Caco-2 (cell line): Measurements from ENCODE around the gene AREL1. TPM values are rescaled to one million over a fixed set of nuclear protein-coding genes. Genes with fewer than 3 reads are reported as not detected.

ENCODE experiments used
- BruUV-seq: library from RNA; stranded (reverse); fragments of 400-500 nt; replicated peaks from 2 replicates; lab custom pipeline; 2021; lab: Mats Ljungman, UMichigan
- CTCF ChIA-PET: fragments of 300-600 bp; sonication (Branson Sonifier 250); formaldehyde crosslinking; loops from one replicate; lab custom pipeline; 2022; ENCODE audit warnings: antibody characterized with exemption; lab: Charles Lee
- POLR2A ChIA-PET: fragments of 300-600 bp; sonication (Branson Sonifier 250); formaldehyde crosslinking; loops from one replicate; lab custom pipeline; 2022; ENCODE audit warnings: antibody characterized with exemption; lab: Charles Lee
- DNase-seq, 2 experiments: peaks; one replicate each; pipeline versions ENCODE4 v3.0.0 to v3.0.0-alpha.2; 2020 to 2022
- H3K27me3 ChIP-seq: replicated peaks from 2 replicates; pipeline ENCODE4 v1.6.0; 2011; ENCODE audit warnings: low read length; ENCODE audit not compliant: control insufficient read depth, insufficient read depth
- H3K36me3 ChIP-seq: 2 replicates; pipeline ENCODE4 v1.5.1; 2011; ENCODE audit warnings: low read length; ENCODE audit not compliant: control insufficient read depth, insufficient read depth
- H3K4me1 ChIP-seq: fragments of 250-450 bp; sonication (Bioruptor Pico); 2 replicates; pipeline ENCODE4 v1.5.1; 2020; ENCODE audit warnings: mild to moderate bottlenecking
- H3K4me3 ChIP-seq: 2 replicates; pipeline ENCODE4 v1.5.1; 2011; ENCODE audit warnings: low read depth, mild to moderate bottlenecking, control low read depth, low read length
- H3K9me3 ChIP-seq: fragments of 250-450 bp; sonication (Bioruptor Pico); 2 replicates; pipeline ENCODE4 v1.5.1; 2020; ENCODE audit warnings: mild to moderate bottlenecking, moderate library complexity
- H3K27ac Mint-ChIP-seq: one replicate; pipeline ENCODE4 v1.8.0; 2022; ENCODE audit warnings: mixed read lengths; ENCODE audit not compliant: unreplicated experiment
- H3K27me3 Mint-ChIP-seq: one replicate; pipeline ENCODE4 v1.8.0; 2022; ENCODE audit warnings: mixed read lengths; ENCODE audit not compliant: insufficient read depth, unreplicated experiment
- H3K36me3 Mint-ChIP-seq: one replicate; pipeline ENCODE4 v1.8.0; 2022; ENCODE audit warnings: mild to moderate bottlenecking, mixed read lengths; ENCODE audit not compliant: insufficient read depth, unreplicated experiment
- H3K4me1 Mint-ChIP-seq: one replicate; pipeline ENCODE4 v1.8.0; 2022; ENCODE audit warnings: low read depth, mixed read lengths; ENCODE audit not compliant: unreplicated experiment
- H3K4me3 Mint-ChIP-seq: one replicate; pipeline ENCODE4 v1.8.0; 2022; ENCODE audit warnings: mild to moderate bottlenecking, moderate library complexity, mixed read lengths; ENCODE audit not compliant: unreplicated experiment
- H3K9me3 Mint-ChIP-seq: one replicate; pipeline ENCODE4 v1.8.0; 2022; ENCODE audit warnings: mixed read lengths; ENCODE audit not compliant: unreplicated experiment
- intact Hi-C: fragments of 100-400 bp; cut with micrococcal nuclease; formaldehyde crosslinking; loops from one replicate; pipeline ENCODE4 v1.10.0; 2022; ENCODE audit not compliant: unreplicated experiment
- total RNA-seq: library from RNA; stranded (reverse); gene quantifications from 2 replicates; pipeline ENCODE4 v1.2.3, GENCODE V29; 2022
- TF ChIP-seq, protein P1 (sequence below), 2 experiments: fragments of 200-600 bp in 1 of 2; IDR thresholded peaks; 1 replicate in 1 of 2; 2 replicates in 1 of 2; pipeline versions ENCODE4 v1.5.1 to v1.8.0; 2011 to 2022; ENCODE audit warnings: antibody characterized with exemption in 1 of 2, control low read depth in 1 of 2, inconsistent platforms in 1 of 2, low read depth in 1 of 2, low read length in 1 of 2, mild to moderate bottlenecking in 1 of 2, moderate library complexity in 1 of 2; ENCODE audit not compliant: insufficient read depth in 1 of 2, severe bottlenecking in 1 of 2, unreplicated experiment in 1 of 2

Gene AREL1
- total RNA-seq, 1 experiment from 2014 or later, result 38.0 TPM

DNA sequence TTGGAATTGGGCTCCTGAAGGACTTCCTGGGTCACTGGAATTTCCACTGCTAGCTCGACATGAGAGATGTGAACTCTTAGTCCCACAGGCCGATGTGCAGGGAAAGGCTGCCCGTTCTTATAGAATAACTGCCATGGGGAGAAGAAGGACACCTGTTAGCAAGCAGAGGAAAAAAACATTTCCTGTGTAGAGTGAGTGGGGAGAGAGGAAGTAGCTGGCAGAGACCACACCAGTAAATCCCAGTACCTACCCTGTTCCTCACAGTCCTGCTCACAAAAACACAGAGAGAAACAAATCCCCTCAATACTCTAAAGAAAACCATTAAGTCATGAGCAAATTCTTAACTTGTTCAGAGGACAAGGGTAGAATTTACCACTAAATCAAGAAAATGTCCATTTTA lies 29.5 kb downstream of the AREL1 start:
- Mint-ChIP-seq H3K9me3 (no peaks in the 10 kb centered on the region), H3K4me1 (peaks cover 16% of the 10 kb centered on the region), H3K36me3 (peaks cover 43% of the 10 kb centered on the region), H3K4me3 (no peak overlapping the region), H3K27ac (no peak overlapping the region), H3K27me3 (no peaks in the 10 kb centered on the region)
- intact Hi-C loops, result no loop called here
- BruUV-seq, result no TSS peak
- Histone ChIP-seq H3K4me1 (peaks cover 20% of the 10 kb centered on the region), H3K9me3 (no peaks in the 10 kb centered on the region), H3K27me3 (no peaks in the 10 kb centered on the region), H3K4me3 (no peak overlapping the region), H3K36me3 (peaks cover 1% of the 10 kb centered on the region)
- POLR2A ChIA-PET, result no interaction called here
- DNase-seq, result no peak
- CTCF ChIA-PET, result no interaction called here
- TF ChIP-seq, protein P1, sequence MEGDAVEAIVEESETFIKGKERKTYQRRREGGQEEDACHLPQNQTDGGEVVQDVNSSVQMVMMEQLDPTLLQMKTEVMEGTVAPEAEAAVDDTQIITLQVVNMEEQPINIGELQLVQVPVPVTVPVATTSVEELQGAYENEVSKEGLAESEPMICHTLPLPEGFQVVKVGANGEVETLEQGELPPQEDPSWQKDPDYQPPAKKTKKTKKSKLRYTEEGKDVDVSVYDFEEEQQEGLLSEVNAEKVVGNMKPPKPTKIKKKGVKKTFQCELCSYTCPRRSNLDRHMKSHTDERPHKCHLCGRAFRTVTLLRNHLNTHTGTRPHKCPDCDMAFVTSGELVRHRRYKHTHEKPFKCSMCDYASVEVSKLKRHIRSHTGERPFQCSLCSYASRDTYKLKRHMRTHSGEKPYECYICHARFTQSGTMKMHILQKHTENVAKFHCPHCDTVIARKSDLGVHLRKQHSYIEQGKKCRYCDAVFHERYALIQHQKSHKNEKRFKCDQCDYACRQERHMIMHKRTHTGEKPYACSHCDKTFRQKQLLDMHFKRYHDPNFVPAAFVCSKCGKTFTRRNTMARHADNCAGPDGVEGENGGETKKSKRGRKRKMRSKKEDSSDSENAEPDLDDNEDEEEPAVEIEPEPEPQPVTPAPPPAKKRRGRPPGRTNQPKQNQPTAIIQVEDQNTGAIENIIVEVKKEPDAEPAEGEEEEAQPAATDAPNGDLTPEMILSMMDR (IDR thresholded peaks at IDR 0.05; ENCODE audit: insufficient read depth in 1 of 2, low read depth in 1 of 2, low read length in 1 of 2, severe bottlenecking in 1 of 2, unreplicated experiment in 1 of 2), result no peak

DNA sequence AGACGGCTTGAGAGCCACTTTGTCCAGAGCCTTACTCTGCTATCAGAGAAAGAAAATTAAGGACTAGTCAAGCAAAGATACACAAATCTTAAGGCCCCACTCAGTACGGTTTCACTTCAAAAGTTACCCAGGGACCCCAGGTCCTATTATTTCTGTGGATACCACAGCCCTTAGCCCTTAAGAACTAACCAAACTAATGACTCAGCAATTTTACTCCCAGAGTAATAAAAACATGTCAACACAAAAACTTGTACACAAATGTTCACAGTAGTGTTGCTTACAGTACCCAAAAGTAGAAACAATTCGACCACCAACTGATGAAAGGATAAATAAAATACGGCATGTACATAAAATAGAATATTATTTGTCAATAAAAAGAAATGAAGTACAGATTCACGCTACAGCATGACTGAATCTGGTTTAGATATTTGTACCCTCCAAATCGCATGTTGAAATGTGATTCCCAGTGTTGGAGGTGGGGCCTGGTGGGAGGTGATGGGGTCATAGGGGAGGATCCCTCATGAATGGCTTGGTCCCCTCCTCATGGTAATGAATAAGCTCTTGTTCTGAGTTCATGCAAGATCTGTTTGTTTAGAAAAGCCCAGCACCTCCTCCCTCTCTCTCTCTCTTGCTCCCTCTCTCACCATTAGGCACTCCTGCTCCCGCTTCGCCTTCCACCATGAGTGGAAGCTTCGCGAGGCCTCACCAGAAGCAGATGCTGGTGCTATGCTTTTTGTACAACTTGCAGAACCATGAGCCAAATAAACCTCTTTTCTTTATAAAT lies 30.5 kb downstream of the AREL1 start:
- POLR2A ChIA-PET, result interaction anchor here (0.6 kb wide), 1 partner anchor 80 kb away, joined by 4 read pairs; no protein-coding TSS in a partner anchor
- H3K36me3 ChIP-seq, result peaks cover 1% of the 10 kb centered on the region

GRCh38 chr14:74675219-74675618 lies 37.7 kb downstream of the AREL1 start:
- CTCF ChIA-PET, result no interaction called here
- Histone ChIP-seq H3K4me1 (no peaks in the 10 kb centered on the region), H3K4me3 (no peak overlapping the region), H3K9me3 (no peaks in the 10 kb centered on the region), H3K36me3 (peaks cover 4% of the 10 kb centered on the region), H3K27me3 (no peaks in the 10 kb centered on the region)
- POLR2A ChIA-PET, result no interaction called here
- BruUV-seq, result no TSS peak
- H3K4me1 Mint-ChIP-seq, result no peaks in the 10 kb centered on the region
- no peaks in the 10 kb centered on the region for H3K9me3 Mint-ChIP-seq
- H3K27ac Mint-ChIP-seq, result no peak overlapping the region
- intact Hi-C loops, result no loop called here
- H3K27me3 Mint-ChIP-seq, result no peaks in the 10 kb centered on the region
- no peak overlapping the region for H3K4me3 Mint-ChIP-seq
- H3K36me3 Mint-ChIP-seq, result peaks cover 44% of the 10 kb centered on the region
- DNase-seq, result no peak
- TF ChIP-seq, protein P1 (IDR thresholded peaks at IDR 0.05; ENCODE audit: insufficient read depth in 1 of 2, low read depth in 1 of 2, low read length in 1 of 2, severe bottlenecking in 1 of 2, unreplicated experiment in 1 of 2), result no peak

More for the DNA sequence above, 30.5 kb downstream of the AREL1 start:
- no peaks in the 10 kb centered on the region for H3K9me3 Mint-ChIP-seq
- H3K36me3 Mint-ChIP-seq, result peaks cover 47% of the 10 kb centered on the region
- peaks cover 16% of the 10 kb centered on the region for H3K4me1 Mint-ChIP-seq
- no peak for DNase-seq
- Histone ChIP-seq H3K27me3 (no peaks in the 10 kb centered on the region), H3K4me3 (no peak overlapping the region), H3K9me3 (no peaks in the 10 kb centered on the region), H3K4me1 (peaks cover 17% of the 10 kb centered on the region)
- CTCF ChIA-PET, result no interaction called here
- TF ChIP-seq, protein P1 (IDR thresholded peaks at IDR 0.05; ENCODE audit: insufficient read depth in 1 of 2, low read depth in 1 of 2, low read length in 1 of 2, severe bottlenecking in 1 of 2, unreplicated experiment in 1 of 2), result no peak
- intact Hi-C loops, result no loop called here
- no peak overlapping the region for H3K4me3 Mint-ChIP-seq
- H3K27ac Mint-ChIP-seq, result no peak overlapping the region
- no TSS peak for BruUV-seq
- H3K27me3 Mint-ChIP-seq, result no peaks in the 10 kb centered on the region
